BJ (cell line): ENCODE measurements around the gene CCDC142. TPM values are rescaled to one million over a fixed set of nuclear protein-coding genes. Genes with fewer than 3 reads are reported as not detected.
A peak's percentile ranks its signal among the peaks of the same experiment; 100 is the strongest.
"Not testable (repeated sequence)": the region's sequence is repeated elsewhere in the genome, so short reads cannot be mapped to it uniquely, and the experiment has no call there.

ENCODE experiments used
- CTCF ChIA-PET: fragments of 350-600 bp; formaldehyde crosslinking; extraction: SDS; loops from one replicate; lab custom pipeline; 2021; ENCODE audit warnings: antibody characterized with exemption, inconsistent platforms; lab: Yijun Ruan, JAX
- POLR2A ChIA-PET: fragments of 300-600 bp; sonication (Branson Sonifier 250); formaldehyde crosslinking; extraction: SDS; loops from one replicate; lab custom pipeline; 2021; ENCODE audit warnings: antibody characterized with exemption; lab: Charles Lee
- DNase-seq: peaks from one replicate; pipeline ENCODE4 v3.0.0-alpha.2; 2011; ENCODE audit warnings: low read depth
- H3K27me3 ChIP-seq: 2 replicates; pipeline ENCODE4 v1.6.0; 2011; ENCODE audit warnings: low read length; ENCODE audit not compliant: control insufficient read depth, insufficient read depth
- H3K36me3 ChIP-seq: 2 replicates; pipeline ENCODE4 v1.5.1; 2011; ENCODE audit warnings: low read length; ENCODE audit not compliant: control insufficient read depth, insufficient read depth
- H3K4me3 ChIP-seq: 2 replicates; pipeline ENCODE4 v1.5.1; 2011; ENCODE audit warnings: low read depth, mild to moderate bottlenecking, control low read depth, low read length
- polyA plus RNA-seq: library from polyadenylated mRNA; depleted of rRNA; stranded (reverse); fragments of >200 nt; gene quantifications from 2 replicates; pipeline ENCODE4 v1.2.3, GENCODE V29; 2011
- TF ChIP-seq, protein P1 (sequence below): IDR thresholded peaks from 2 replicates; pipeline ENCODE4 v1.5.1; 2011; ENCODE audit warnings: low read depth, mild to moderate bottlenecking, control low read depth, inconsistent platforms, low read length, moderate library complexity; ENCODE audit not compliant: insufficient read depth

CCDC142 gene
- polyA plus RNA-seq, 1 experiment: 6.2 TPM

DNA sequence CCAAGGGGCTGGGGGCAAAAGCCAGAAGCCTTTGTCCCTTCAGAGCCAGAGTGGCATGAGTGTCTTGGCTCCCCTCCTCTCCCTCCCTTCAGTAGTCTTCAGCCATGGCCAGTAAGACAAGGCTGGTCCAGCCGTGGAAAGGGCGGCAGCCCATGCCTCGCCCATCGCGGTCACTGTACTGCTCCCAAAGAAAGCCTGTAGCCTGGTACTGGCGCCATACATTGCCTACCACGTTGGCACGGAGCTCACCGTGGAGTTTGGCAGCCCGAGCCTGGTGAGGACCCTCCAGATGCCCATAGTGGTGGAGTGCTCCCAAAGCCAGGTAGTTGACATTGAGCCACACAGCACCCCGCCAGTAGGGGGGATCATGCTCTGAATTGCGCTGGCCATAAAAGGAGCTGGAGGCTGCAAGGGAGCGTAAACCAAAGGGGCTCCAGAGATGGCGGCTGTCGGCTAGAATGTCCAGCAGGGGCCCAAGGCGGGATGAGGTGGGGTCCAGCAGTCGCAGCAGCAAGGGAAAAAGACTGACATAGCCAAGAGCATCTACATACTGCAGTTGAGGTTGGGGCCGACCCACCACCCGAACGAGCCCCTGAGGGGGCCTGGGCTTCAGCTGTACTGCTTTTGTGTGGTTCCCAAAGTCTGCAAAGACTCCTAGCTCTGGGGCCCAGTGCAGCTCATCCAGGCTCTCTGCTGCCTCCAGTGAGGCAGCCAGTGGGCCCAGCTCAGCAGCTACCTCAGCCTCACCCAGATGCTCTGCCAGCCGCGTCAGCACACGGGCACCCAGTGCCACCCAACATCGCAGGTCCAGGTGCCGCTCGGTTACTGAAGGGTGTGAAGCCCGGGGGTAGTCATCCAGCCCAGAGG is 21.4 kb downstream of the CCDC142 start:
- DNase-seq: no peak
- H3K36me3 ChIP-seq: peaks cover 15% of the 10 kb centered on the region
- TF ChIP-seq, protein P1, sequence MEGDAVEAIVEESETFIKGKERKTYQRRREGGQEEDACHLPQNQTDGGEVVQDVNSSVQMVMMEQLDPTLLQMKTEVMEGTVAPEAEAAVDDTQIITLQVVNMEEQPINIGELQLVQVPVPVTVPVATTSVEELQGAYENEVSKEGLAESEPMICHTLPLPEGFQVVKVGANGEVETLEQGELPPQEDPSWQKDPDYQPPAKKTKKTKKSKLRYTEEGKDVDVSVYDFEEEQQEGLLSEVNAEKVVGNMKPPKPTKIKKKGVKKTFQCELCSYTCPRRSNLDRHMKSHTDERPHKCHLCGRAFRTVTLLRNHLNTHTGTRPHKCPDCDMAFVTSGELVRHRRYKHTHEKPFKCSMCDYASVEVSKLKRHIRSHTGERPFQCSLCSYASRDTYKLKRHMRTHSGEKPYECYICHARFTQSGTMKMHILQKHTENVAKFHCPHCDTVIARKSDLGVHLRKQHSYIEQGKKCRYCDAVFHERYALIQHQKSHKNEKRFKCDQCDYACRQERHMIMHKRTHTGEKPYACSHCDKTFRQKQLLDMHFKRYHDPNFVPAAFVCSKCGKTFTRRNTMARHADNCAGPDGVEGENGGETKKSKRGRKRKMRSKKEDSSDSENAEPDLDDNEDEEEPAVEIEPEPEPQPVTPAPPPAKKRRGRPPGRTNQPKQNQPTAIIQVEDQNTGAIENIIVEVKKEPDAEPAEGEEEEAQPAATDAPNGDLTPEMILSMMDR: 0 out of 2 replicates have a peak, but pooled peaks have one; percentile 23
- POLR2A ChIA-PET: no interaction called here
- CTCF ChIA-PET: interaction anchor here (0.6 to 1.2 kb wide), 3 partner anchors 21 to 126 kb away, joined by 3 read pairs; no protein-coding TSS in a partner anchor
- no peak overlapping the region for H3K4me3 ChIP-seq
- H3K27me3 ChIP-seq: no peaks in the 10 kb centered on the region

- DNase-seq, H3K4me3 ChIP-seq, POLR2A ChIA-PET, H3K27me3 ChIP-seq: not testable (repeated sequence)
- peaks cover 15% of the 10 kb centered on the region for H3K36me3 ChIP-seq
- CTCF ChIA-PET: interaction anchor here (1.2 kb wide), 1 partner anchor 127 kb away, joined by 3 read pairs; no protein-coding TSS in a partner anchor
Measured at GRCh38 chr2:74460187-74460586, 22.6 kb downstream of the CCDC142 start.

GRCh38 chr2:74459503-74460118 is 23.2 kb downstream of the CCDC142 start:
- POLR2A ChIA-PET, H3K4me3 ChIP-seq, H3K27me3 ChIP-seq, CTCF ChIA-PET, DNase-seq: not testable (repeated sequence)
- H3K36me3 ChIP-seq: peaks cover 15% of the 10 kb centered on the region

DNA sequence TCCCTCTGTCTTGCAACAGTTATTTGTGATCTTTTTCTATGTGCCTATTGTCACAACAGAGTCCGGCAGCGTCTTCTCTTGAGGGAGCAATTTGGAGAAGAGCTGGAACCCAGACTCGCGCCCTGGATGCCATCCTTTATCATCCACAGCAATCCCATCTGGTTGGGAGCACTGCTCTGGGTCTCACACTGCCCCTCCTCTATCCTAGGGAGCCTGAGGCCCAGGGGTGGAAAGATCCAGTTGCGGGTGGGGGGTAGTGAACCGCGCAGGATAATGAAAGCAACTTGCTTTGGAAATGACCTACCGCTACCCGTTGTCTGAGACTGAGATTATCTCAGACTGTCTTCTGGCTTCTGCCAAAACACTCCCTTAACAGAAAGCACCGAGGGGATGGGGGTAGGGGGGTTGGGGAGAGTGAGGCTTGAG is 23.8 kb downstream of the CCDC142 start:
- ChIA-PET CTCF (interaction anchor here (1.3 to 2.3 kb wide), 2 partner anchors 8 to 124 kb away, joined by 4 to 11 read pairs; no protein-coding TSS in a partner anchor), POLR2A (interaction anchor here (0.6 kb wide), 1 partner anchor 19 kb away, joined by 5 read pairs; no protein-coding TSS in a partner anchor)
- Histone ChIP-seq H3K4me3 (peak overlapping the region; percentile 86), H3K27me3 (no peaks in the 10 kb centered on the region), H3K36me3 (peaks cover 15% of the 10 kb centered on the region)
- TF ChIP-seq, protein P1: no peak
- no peak for DNase-seq

DNA sequence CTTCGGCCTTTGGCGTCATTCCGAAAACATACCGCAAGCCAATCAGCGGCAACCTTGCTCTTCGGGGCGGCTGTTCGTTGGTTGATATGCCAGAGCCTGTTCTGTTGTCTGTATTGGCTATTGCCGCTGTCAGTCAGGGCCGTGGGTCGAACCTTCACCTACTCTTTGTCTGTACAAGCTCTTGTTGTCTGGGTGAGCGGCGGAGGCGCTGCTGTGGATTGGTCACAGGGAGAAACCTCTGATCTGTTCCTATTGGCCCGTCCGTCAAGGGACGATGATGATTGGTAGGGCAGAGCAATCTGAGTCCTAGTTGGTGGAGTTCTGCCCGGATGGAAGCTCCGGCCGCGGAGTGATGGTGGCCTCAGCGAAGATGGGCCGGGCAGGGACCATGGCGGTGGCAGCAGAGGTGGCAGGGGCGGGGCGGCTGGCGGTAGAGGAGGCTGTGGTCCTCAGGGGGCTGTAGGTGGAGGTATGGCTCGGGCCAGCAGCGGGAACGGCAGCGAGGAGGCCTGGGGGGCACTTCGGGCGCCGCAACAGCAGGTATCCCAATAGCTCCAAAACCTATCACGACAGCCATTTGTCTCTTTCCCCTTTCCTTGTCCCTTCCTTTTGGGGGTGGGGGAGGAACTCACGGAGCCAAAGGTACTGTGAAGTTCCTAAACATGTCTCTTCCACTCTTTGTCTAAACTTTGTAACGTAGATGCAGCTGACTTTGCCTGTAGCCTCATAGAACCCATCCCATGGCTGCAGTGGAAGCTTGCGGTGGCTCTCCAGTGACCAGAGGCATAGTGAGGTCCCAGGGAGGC is 24.5 kb downstream of the CCDC142 start, which contains the start of gene WBP1:
Gene WBP1 (plus strand): TSS at position 307 of the 806 bp plus-strand sequence. CDS start 165 bp downstream, at position 472.
- peak within 1 kb of the TSS; percentile 86 for H3K4me3 ChIP-seq
- TF ChIP-seq, protein P1: no peak
- ChIA-PET POLR2A (interaction anchor here (0.6 kb wide), 1 partner anchor 20 kb away, joined by 5 read pairs; no protein-coding TSS in a partner anchor), CTCF (interaction anchor here (1.3 to 2.3 kb wide), 2 partner anchors 9 to 123 kb away, joined by 4 to 11 read pairs; no protein-coding TSS in a partner anchor)
- H3K36me3 ChIP-seq: peaks cover 15% of the 10 kb centered on the region
- no peaks in the 10 kb centered on the region for H3K27me3 ChIP-seq
- peak; percentile 100 for DNase-seq
